ENCODE results near the gene EVA1B. TPM values are rescaled to one million over a fixed set of nuclear protein-coding genes. Genes with fewer than 3 reads are reported as not detected.

The EVA1B gene
- polyA plus RNA-seq, 1 donor (not counting 4 experiments of a cell fraction or from before 2014, with no cell fraction given): 2.4 TPM

GRCh38 chr1:36367066-36367465 is 43.6 kb upstream of the EVA1B start:
- no peak for DNase-seq (ENCODE audit: low read depth, low spot score)
- peaks cover 3% of the 10 kb centered on the region for H4K20me1 ChIP-seq (ENCODE audit: control insufficient read depth, extremely low read depth, insufficient read depth, low read length)
- H3K9me1 ChIP-seq (ENCODE audit: control insufficient read depth, extremely low read depth, insufficient read depth, low read length): peaks cover 2% of the 10 kb centered on the region
- H3K4me3 ChIP-seq (ENCODE audit: control insufficient read depth in 2 of 3, extremely low read depth in 1 of 3, insufficient read depth in 2 of 3, low read depth in 1 of 3, low read length in 3 of 3): no peak overlapping the region
- FAIRE-seq: no peak
- H3K9ac ChIP-seq (ENCODE audit: control insufficient read depth, extremely low read depth, insufficient read depth, low read length): no peak overlapping the region
- dilution Hi-C loops (cut with MboI; ENCODE audit: extremely low pct_ligation_motif_present, low sequenced_read_pairs): no loop called here
- no peak overlapping the region for H2AFZ ChIP-seq (ENCODE audit: control insufficient read depth, low read length)
- peaks cover 40% of the 10 kb centered on the region for H3K79me2 ChIP-seq (ENCODE audit: control insufficient read depth, insufficient read depth, low read length)
- peaks cover 20 to 26% of the 10 kb centered on the region in 2 experiments for H3K36me3 ChIP-seq (ENCODE audit: control insufficient read depth in 2 of 2, extremely low read depth in 1 of 2, insufficient read depth in 2 of 2, low read length in 2 of 2)
- H3K4me1 ChIP-seq (ENCODE audit: control insufficient read depth, extremely low read depth, insufficient read depth, low read length): peaks cover 6% of the 10 kb centered on the region
- no peaks in the 10 kb centered on the region for H3K27me3 ChIP-seq (ENCODE audit: control insufficient read depth, extremely low read depth, insufficient read depth, low read length)
- no peak for TF ChIP-seq EZH2 (IDR thresholded peaks at IDR 0.05; ENCODE audit: low read length)
- TF ChIP-seq CTCF (optimal IDR thresholded peaks at IDR 0.05 in 1 of 3, IDR thresholded peaks at IDR 0.05 in 1 of 3, conservative IDR thresholded peaks at IDR 0.05 in 1 of 3; ENCODE audit: extremely low read depth in 1 of 3, insufficient read depth in 2 of 3, low read length in 3 of 3): no peak
- H3K4me2 ChIP-seq (ENCODE audit: control insufficient read depth, extremely low read depth, insufficient read depth, low read depth, low read length): no peak overlapping the region
- no peaks in the 10 kb centered on the region for H3K9me3 ChIP-seq (ENCODE audit: control insufficient read depth, low read depth, low read length)
- no peak overlapping the region for H3K27ac ChIP-seq (ENCODE audit: control insufficient read depth, insufficient read depth, low read length)

GRCh38 chr1:36366091-36366661 is 42.7 kb upstream of the EVA1B start:
- H3K9ac ChIP-seq (ENCODE audit: control insufficient read depth, extremely low read depth, insufficient read depth, low read length): no peak overlapping the region

More at GRCh38 chr1:36366091-36366661, 42.7 kb upstream of the EVA1B start:
- Histone ChIP-seq H4K20me1 (ENCODE audit: control insufficient read depth, extremely low read depth, insufficient read depth, low read length) (peaks cover 3% of the 10 kb centered on the region), H3K36me3 (ENCODE audit: control insufficient read depth in 2 of 2, extremely low read depth in 1 of 2, insufficient read depth in 2 of 2, low read length in 2 of 2) (peaks cover 25 to 32% of the 10 kb centered on the region in 2 experiments), H3K4me1 (ENCODE audit: control insufficient read depth, extremely low read depth, insufficient read depth, low read length) (peaks cover 3% of the 10 kb centered on the region), H3K4me3 (ENCODE audit: control insufficient read depth in 2 of 3, extremely low read depth in 1 of 3, insufficient read depth in 2 of 3, low read depth in 1 of 3, low read length in 3 of 3) (no peak overlapping the region), H3K4me2 (ENCODE audit: control insufficient read depth, extremely low read depth, insufficient read depth, low read depth, low read length) (no peak overlapping the region), H3K79me2 (ENCODE audit: control insufficient read depth, insufficient read depth, low read length) (peaks cover 37% of the 10 kb centered on the region), H3K9me3 (ENCODE audit: control insufficient read depth, low read depth, low read length) (no peaks in the 10 kb centered on the region), H3K27ac (ENCODE audit: control insufficient read depth, insufficient read depth, low read length) (no peak overlapping the region), H2AFZ (ENCODE audit: control insufficient read depth, low read length) (no peak overlapping the region), H3K27me3 (ENCODE audit: control insufficient read depth, extremely low read depth, insufficient read depth, low read length) (no peaks in the 10 kb centered on the region), H3K9me1 (ENCODE audit: control insufficient read depth, extremely low read depth, insufficient read depth, low read length) (peaks cover 2% of the 10 kb centered on the region)
- dilution Hi-C loops (cut with MboI; ENCODE audit: extremely low pct_ligation_motif_present, low sequenced_read_pairs): no loop called here
- no peak for DNase-seq (ENCODE audit: low read depth, low spot score)
- no peak for FAIRE-seq
- TF ChIP-seq EZH2 (IDR thresholded peaks at IDR 0.05; ENCODE audit: low read length) (no peak), CTCF (optimal IDR thresholded peaks at IDR 0.05 in 1 of 3, IDR thresholded peaks at IDR 0.05 in 1 of 3, conservative IDR thresholded peaks at IDR 0.05 in 1 of 3; ENCODE audit: extremely low read depth in 1 of 3, insufficient read depth in 2 of 3, low read length in 3 of 3) (no peak)
